ENCODE data around the gene C1QA. TPM values are rescaled to one million over a fixed set of nuclear protein-coding genes. Genes with fewer than 3 reads are reported as not detected.

C1QA gene
- total and polyA plus RNA-seq, 10 of the 15 experiments (the other 5 are each of a cell fraction or from before 2014, with no cell fraction given) = 0.59 TPM; not detected in 9

DNA sequence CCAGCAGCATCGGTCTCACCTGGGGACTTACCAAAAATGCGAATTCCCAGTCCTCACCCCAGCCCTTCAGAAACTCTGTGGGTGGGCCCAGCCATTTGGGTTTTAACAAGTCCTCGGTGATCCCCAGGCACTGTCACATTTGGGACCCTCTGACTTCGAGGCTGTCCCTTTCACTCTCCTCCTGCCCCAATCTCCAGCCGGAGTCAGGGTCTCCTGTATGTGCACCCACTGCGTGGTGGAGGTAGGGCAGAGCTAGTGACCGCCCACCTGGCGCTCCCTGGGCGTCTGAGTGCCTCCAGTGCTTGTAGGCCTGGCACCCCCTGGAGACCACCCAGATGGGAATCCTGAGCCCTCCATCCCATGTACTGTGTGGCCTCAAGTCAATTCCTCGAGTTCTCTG, 42.0 kb upstream of the C1QA start (continued):
- TF ChIP-seq E4F1 (IDR thresholded peaks at IDR 0.05; ENCODE audit: borderline replicate concordance, partially characterized antibody) = no peak
- no peak for TF ChIP-seq NKRF (conservative IDR thresholded peaks at IDR 0.05)
- TF ChIP-seq FOXM1 (IDR thresholded peaks at IDR 0.05; ENCODE audit: low read depth, low read length) = no peak
- no peak for TF ChIP-seq TARDBP (IDR thresholded peaks at IDR 0.05; ENCODE audit: borderline replicate concordance)
- TF ChIP-seq E2F8 (IDR thresholded peaks at IDR 0.05; ENCODE audit: low read depth, partially characterized antibody) = no peak
- TF ChIP-seq IRF4 (IDR thresholded peaks at IDR 0.05; ENCODE audit: low read depth, low read length) = no peak
- TF ChIP-seq EGR1 (IDR thresholded peaks at IDR 0.05; ENCODE audit: borderline replicate concordance in 1 of 2, low read depth in 2 of 2, low read length in 2 of 2) = no peak
- TF ChIP-seq SMC3 (IDR thresholded peaks at IDR 0.05; ENCODE audit: borderline replicate concordance, low read length) = no peak
- TF ChIP-seq, protein P1, sequence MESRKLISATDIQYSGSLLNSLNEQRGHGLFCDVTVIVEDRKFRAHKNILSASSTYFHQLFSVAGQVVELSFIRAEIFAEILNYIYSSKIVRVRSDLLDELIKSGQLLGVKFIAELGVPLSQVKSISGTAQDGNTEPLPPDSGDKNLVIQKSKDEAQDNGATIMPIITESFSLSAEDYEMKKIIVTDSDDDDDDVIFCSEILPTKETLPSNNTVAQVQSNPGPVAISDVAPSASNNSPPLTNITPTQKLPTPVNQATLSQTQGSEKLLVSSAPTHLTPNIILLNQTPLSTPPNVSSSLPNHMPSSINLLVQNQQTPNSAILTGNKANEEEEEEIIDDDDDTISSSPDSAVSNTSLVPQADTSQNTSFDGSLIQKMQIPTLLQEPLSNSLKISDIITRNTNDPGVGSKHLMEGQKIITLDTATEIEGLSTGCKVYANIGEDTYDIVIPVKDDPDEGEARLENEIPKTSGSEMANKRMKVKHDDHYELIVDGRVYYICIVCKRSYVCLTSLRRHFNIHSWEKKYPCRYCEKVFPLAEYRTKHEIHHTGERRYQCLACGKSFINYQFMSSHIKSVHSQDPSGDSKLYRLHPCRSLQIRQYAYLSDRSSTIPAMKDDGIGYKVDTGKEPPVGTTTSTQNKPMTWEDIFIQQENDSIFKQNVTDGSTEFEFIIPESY (IDR thresholded peaks at IDR 0.05) = no peak
- TF ChIP-seq SIX5 (IDR thresholded peaks at IDR 0.05; ENCODE audit: low read depth, low read length, severe bottlenecking) = no peak
- TF ChIP-seq POLR2AphosphoS5 (IDR thresholded peaks at IDR 0.05; ENCODE audit: low read length) = no peak
